Measurements from ENCODE around the gene HACD1.
"Not testable (repeated sequence)": the region's sequence is repeated elsewhere in the genome, so short reads cannot be mapped to it uniquely, and the experiment has no call there.

The HACD1 gene

DNA sequence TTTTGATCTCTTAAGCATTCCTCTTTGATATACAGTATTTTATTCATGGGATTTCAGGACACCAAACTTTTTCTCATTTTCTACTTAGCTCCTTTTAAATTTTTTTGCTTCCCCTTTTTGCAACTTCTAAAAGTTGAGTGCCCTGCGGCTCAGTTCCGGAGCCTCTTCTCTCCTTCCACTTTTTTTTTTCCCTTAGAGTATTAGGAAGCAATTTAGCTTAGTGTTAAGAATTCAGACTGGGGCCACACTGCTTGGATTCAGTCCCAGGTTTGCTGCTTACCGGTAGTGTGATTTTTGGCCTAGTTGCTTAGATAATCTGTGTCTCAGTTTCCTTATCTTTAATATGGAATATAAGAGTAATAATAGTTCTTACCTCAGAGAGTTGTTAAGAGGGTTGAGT lies 30.2 kb upstream of the HACD1 start:
- H3K4me3 ChIP-seq: 0 out of 20 replicates have a peak overlapping the region, but pooled peaks of 1 of the 10 experiments have one; percentile 7
- peaks cover 7 to 55% (median 50%) of the 10 kb centered on the region in 11 experiments for H3K36me3 ChIP-seq
- H3K27ac ChIP-seq: peak overlapping the region in 1 of 11 experiments; percentile 24; a peak in 2 of 22 replicates
- H3K4me1 ChIP-seq: peaks cover 22 to 45% (median 26%) of the 10 kb centered on the region in 10 experiments
- H3K27me3 ChIP-seq: no peaks in the 10 kb centered on the region
- H3K9me3 ChIP-seq (replicated peaks in 1 of 11): peaks cover 6 to 48% (median 43%) of the 10 kb centered on the region in 11 experiments; a peak in 21 of 22 replicates
- TF ChIP-seq Cebpa-rat (IDR thresholded peaks at IDR 0.05): no peak
- peaks cover 3 to 66% (median 16%) of the 10 kb centered on the region in 11 experiments; a peak in 10 of 22 replicates for H4K20me1 ChIP-seq
- peak overlapping the region in 3 of 11 experiments; percentile 31 to 88 (median 83); a peak in 5 of 22 replicates for H3K4me2 ChIP-seq
- H3K9ac ChIP-seq: peak overlapping the region in 3 of 11 experiments; percentile 21 to 57 (median 49); a peak in 4 of 22 replicates

DNA sequence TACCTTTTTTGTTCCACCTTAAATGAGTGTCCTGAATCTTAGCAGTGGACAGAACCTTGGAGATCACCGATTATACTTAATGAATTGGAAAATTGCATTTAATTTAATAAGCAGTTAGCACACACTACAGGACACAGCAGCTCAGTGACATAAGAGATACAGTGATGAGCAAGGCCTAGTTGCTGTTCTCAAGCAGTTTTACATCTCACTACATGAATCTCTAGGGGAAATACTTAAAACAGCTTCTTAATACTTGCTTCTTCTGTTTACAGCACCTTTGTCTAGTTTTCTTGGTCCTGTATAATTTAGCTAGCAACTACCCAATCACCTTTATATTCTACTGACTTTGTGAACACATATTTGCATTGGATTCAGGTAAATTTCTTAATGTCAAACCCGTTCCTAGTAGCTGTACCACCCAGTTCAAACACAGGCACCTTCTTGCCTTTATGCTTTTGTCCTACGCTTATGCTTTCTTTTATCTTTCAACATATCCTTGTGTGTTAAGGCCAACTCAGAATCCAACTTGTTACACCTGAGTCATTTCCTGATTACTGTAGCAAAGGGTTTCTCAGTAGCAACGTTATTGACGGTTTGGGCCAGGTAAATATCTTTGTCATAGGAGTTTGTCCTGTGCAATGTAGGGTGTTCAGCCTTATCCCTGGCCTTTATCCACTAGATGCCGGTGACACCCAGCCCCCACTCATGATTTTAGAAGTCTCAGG lies 28.6 kb upstream of the HACD1 start:
- Histone ChIP-seq H3K36me3 (peaks cover 7 to 41% (median 35%) of the 10 kb centered on the region in 11 experiments; a peak in 21 of 22 replicates), H3K4me1 (peaks cover 24 to 47% (median 33%) of the 10 kb centered on the region in 10 experiments), H3K4me3 (peak overlapping the region; percentile 75 to 94 (median 88); a peak in 19 of 20 replicates), H4K20me1 (peaks cover 3 to 55% (median 16%) of the 10 kb centered on the region in 11 experiments; a peak in 10 of 22 replicates), H3K4me2 (peak overlapping the region; percentile 80 to 93 (median 88)), H3K9me3 (replicated peaks in 1 of 11) (peaks cover 0 to 33% (median 28%) of the 10 kb centered on the region in 11 experiments; a peak in 18 of 22 replicates), H3K9ac (peak overlapping the region; percentile 87 to 99 (median 96); a peak in 21 of 22 replicates), H3K27ac (peak overlapping the region in 7 of 11 experiments; percentile 8 to 99 (median 96); a peak in 9 of 22 replicates), H3K27me3 (no peaks in the 10 kb centered on the region)
- TF ChIP-seq Cebpa-rat (IDR thresholded peaks at IDR 0.05): no peak

DNA sequence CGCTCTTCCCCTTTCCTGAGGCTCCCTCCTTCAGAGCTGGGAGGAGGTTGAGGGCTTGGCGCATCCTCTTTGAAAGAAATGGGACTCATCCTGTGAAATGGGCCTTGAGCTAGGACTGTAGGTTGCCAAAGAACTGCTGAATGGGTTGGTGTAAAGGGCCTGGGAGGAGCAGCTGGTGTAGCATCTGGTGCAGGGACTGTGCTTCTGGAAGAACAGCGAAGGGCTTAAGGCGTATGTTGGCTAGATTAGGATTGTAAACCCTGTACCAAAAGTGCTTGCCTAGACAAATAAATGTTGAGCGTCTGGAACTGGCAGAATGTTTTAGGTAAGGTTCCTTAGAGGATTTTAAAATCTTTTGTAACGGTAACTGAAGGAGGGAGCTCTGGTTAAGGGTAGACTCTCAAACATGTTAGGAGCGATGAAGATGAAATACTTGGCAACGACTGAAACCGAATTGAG lies 27.3 kb upstream of the HACD1 start:
- Histone ChIP-seq H3K36me3 (peaks cover 0 to 34% (median 23%) of the 10 kb centered on the region in 11 experiments; a peak in 21 of 22 replicates), H3K4me1 (peaks cover 24 to 47% (median 33%) of the 10 kb centered on the region in 10 experiments), H3K4me3 (peak overlapping the region; percentile 75 to 94 (median 88)), H3K4me2 (peak overlapping the region; percentile 80 to 93 (median 88)), H3K27me3 (no peaks in the 10 kb centered on the region), H3K27ac (peak overlapping the region; percentile 93 to 100 (median 97)), H3K9me3 (replicated peaks in 1 of 11) (peaks cover 0 to 20% (median 17%) of the 10 kb centered on the region in 11 experiments; a peak in 17 of 22 replicates), H3K9ac (peak overlapping the region; percentile 87 to 99 (median 96)), H4K20me1 (peaks cover 3 to 50% (median 14%) of the 10 kb centered on the region in 11 experiments; a peak in 10 of 22 replicates)
- TF ChIP-seq Cebpa-rat (IDR thresholded peaks at IDR 0.05): no peak

DNA sequence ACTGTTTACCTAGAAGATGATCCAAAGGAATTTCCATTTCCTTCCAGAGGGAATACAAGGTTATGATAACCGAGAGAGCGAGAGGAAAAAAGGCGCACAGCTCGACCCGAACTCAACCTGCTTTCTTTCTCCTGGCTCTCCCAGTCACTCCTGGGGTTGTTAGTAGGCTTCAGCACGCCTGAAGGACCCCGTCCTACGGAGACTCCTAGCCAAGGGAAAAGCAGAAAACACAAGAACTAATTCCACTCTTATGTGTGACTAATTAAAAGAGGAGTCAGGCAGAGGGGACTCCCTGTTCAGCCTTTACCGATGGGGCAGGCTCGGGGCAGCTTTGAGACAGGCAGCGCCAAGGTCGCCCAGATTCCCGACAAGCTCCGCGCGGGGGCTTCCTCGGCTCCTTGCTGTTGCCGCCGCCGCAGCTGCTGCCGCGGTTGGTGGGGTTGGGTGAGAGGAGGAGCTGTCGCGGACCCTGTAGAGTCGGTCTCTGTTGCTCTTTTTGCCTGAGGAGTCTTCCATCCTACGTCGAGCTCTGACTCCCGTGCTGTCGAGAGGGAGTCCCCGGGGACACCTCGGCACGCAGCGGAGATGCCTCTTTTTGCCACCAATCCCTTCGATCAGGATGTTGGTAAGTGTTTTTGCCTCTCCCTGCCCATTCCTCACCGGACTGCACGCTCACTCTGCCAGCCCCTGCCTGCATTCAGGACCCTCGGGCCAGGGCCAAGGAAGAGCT lies 26.7 kb upstream of the HACD1 start, which contains the start of gene STAM:
Gene STAM (plus strand): TSS at position 397 of the 730 bp plus-strand sequence. CDS start 189 bp downstream, at position 586.
- Histone ChIP-seq H3K4me2 (peak within 1 kb of the TSS; percentile 80 to 94 (median 88)), H3K9me3 (replicated peaks in 1 of 11) (peaks cover 0 to 16% (median 14%) of the 10 kb centered on the region in 11 experiments; a peak in 17 of 22 replicates), H4K20me1 (peaks cover under 1 to 45% (median 14%) of the 10 kb centered on the region in 11 experiments; a peak in 10 of 22 replicates), H3K4me1 (peaks cover 24 to 47% (median 33%) of the 10 kb centered on the region in 10 experiments), H3K9ac (peak within 1 kb of the TSS; percentile 87 to 99 (median 96)), H3K36me3 (peaks cover 0 to 28% (median 18%) of the 10 kb centered on the region in 11 experiments; a peak in 20 of 22 replicates), H3K4me3 (peak within 1 kb of the TSS; percentile 75 to 94 (median 88)), H3K27ac (peak within 1 kb of the TSS; percentile 93 to 100 (median 97)), H3K27me3 (no peaks in the 10 kb centered on the region)
- no peak for TF ChIP-seq Cebpa-rat (IDR thresholded peaks at IDR 0.05)

DNA sequence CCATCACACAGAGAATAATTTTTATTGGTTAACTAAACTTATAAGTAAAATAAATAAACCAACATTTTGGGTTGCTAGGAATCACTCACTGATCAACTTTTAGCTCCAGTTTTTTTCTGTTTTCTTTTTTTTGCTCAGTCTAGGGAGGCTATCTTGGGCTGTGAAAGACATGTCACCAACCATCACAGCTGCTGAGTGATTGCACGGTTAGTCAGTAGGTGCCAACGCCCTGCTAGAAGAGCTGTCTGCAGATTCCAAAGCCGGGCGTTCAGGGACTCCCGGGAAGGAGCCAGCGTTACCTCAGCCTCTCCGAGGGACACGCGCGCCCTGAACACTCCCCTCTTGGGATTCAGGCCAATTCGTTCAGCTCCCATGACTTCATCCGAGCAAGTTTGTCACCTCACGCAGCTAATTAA lies 26.2 kb upstream of the HACD1 start:
- Histone ChIP-seq H3K9me3 (replicated peaks in 1 of 11) (peaks cover 0 to 11% (median 9%) of the 10 kb centered on the region in 11 experiments; a peak in 17 of 22 replicates), H3K27me3 (no peaks in the 10 kb centered on the region), H3K4me1 (peaks cover 24 to 46% (median 33%) of the 10 kb centered on the region in 10 experiments), H4K20me1 (peaks cover 0 to 40% (median 14%) of the 10 kb centered on the region in 11 experiments; a peak in 9 of 22 replicates), H3K36me3 (peaks cover 0 to 22% (median 12%) of the 10 kb centered on the region in 11 experiments; a peak in 20 of 22 replicates), H3K4me3 (peak overlapping the region; percentile 75 to 94 (median 88)), H3K27ac (peak overlapping the region; percentile 93 to 100 (median 97)), H3K4me2 (peak overlapping the region; percentile 74 to 94 (median 87)), H3K9ac (peak overlapping the region; percentile 87 to 99 (median 96))
- TF ChIP-seq Cebpa-rat (IDR thresholded peaks at IDR 0.05): no peak

DNA sequence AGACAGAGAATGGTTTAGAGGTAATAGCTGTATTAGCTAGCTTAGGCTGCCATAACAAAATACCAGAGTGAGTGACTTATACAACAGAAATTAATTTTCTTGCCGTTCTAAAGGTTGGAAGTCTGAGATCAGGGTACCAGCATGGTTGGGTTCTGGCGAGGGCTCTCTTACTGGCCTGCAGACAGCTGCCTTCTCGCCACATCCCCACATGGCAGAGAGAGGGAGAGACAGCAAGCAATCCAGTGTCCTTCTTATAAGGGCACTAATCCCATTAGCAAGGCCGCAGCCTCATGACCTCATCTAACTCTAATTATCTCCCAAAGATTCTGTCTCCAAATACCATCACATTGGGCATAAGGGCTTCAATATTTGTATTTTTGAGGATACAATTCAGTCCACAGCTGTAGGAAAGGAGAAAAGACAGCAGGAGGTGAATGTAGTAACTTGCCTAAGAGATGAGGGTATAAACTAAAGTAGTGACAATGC lies 23.2 kb upstream of the HACD1 start:
- peaks cover 14 to 23% (median 17%) of the 10 kb centered on the region in 10 experiments for H3K4me1 ChIP-seq
- no peak overlapping the region for H3K9ac ChIP-seq
- peaks cover 0 to 7% (median 0%) of the 10 kb centered on the region in 11 experiments; a peak in 2 of 22 replicates for H3K36me3 ChIP-seq
- no peaks in the 10 kb centered on the region for H3K27me3 ChIP-seq
- H3K4me2 ChIP-seq: no peak overlapping the region
- no peak overlapping the region for H3K4me3 ChIP-seq
- no peaks in the 10 kb centered on the region for H3K9me3 ChIP-seq (replicated peaks in 1 of 11)
- TF ChIP-seq Cebpa-rat (IDR thresholded peaks at IDR 0.05): no peak
- no peak overlapping the region for H3K27ac ChIP-seq
- peaks cover 0 to 12% (median 3%) of the 10 kb centered on the region in 11 experiments; a peak in 7 of 22 replicates for H4K20me1 ChIP-seq

DNA sequence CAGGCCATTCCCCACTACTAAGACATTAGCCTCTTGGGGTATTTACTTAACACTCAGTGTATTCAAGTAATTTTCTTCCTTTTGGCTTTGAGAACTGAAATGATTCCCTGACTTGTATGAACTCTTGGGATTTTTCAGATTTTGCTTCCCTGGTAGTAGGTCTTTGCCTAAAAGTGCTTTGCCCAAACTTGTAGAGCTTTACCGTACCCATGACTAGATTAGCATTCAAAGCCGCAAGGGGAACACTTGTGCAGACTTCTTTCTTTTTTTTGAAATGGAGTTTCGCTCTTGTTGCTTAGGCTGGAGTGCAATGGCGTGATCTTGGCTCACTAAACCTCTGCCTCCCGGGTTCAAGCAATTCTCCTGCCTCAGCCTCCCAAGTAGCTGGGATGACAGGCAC lies 20.7 kb upstream of the HACD1 start:
- H3K36me3 ChIP-seq: peaks cover 0 to 7% (median 0%) of the 10 kb centered on the region in 11 experiments; a peak in 2 of 22 replicates
- no peak for TF ChIP-seq Cebpa-rat (IDR thresholded peaks at IDR 0.05)
- no peak overlapping the region for H3K27ac ChIP-seq
- peaks cover 7 to 15% (median 8%) of the 10 kb centered on the region in 10 experiments for H3K4me1 ChIP-seq
- H3K27me3 ChIP-seq: no peaks in the 10 kb centered on the region
- H3K9ac ChIP-seq: no peak overlapping the region
- H4K20me1 ChIP-seq: no peaks in the 10 kb centered on the region
- H3K4me2 ChIP-seq: no peak overlapping the region
- H3K9me3 ChIP-seq (replicated peaks in 1 of 11): no peaks in the 10 kb centered on the region
- H3K4me3 ChIP-seq: no peak overlapping the region

DNA sequence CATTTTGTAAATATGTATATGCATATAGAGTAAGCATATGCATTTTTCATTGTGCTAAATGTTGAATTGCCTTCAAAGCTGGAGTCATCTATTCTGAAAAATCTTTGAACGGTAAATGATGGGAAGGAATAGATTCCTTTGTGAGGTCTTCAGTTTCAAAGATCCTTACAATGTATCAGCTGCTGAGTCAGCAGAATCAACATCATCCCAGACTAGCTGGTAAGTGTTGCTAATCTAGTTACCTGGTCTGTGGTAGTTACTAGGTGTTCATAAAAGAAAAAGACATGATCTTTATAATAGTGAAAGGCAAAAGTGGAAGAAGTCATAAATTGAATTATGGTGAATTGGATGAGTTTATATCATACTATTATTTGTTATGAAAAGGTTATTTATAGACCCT lies 16.2 kb upstream of the HACD1 start:
- Histone ChIP-seq H3K27me3 (no peaks in the 10 kb centered on the region), H3K4me3 (no peak overlapping the region), H4K20me1 (no peaks in the 10 kb centered on the region), H3K4me1 (no peaks in the 10 kb centered on the region), H3K9ac (no peak overlapping the region), H3K4me2 (no peak overlapping the region), H3K27ac (no peak overlapping the region), H3K36me3 (no peaks in the 10 kb centered on the region), H3K9me3 (replicated peaks in 1 of 11) (peaks cover 0 to 4% (median 0%) of the 10 kb centered on the region in 11 experiments; a peak in 3 of 22 replicates)
- no peak for TF ChIP-seq Cebpa-rat (IDR thresholded peaks at IDR 0.05)

DNA sequence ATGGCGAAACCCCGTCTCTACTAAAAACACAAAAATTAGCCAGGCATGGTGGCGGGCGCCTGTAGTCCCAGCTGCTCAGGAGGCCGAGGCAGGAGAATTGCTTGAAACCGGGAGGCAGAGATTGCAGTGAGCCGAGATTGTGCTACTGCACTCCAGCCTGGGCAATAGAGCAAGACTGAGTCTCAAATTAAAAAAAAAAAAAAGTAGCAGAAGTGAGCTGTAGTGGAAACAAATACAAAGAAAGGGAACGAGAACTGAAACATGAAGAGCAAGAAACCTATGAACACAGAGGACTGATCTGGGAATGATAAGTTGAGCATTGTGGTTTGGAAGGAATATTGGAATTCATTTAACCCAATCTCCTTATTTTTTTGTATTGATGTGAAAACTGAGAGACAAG lies 15.4 kb upstream of the HACD1 start:
- not testable (repeated sequence) for H3K9me3 ChIP-seq (replicated peaks in 1 of 11); H3K4me3 ChIP-seq; H3K4me1 ChIP-seq; H3K27ac ChIP-seq; H3K9ac ChIP-seq; H3K4me2 ChIP-seq; H3K36me3 ChIP-seq; H4K20me1 ChIP-seq; H3K27me3 ChIP-seq
